NCI-H345 treated with DMSO at 0.1 percent for 48 hours (cell line): ENCODE data around the gene MAPK8.
"Not testable (repeated sequence)": the region's sequence is repeated elsewhere in the genome, so short reads cannot be mapped to it uniquely, and the experiment has no call there.

Source experiments
- DNase-seq: peaks from one replicate; lab custom pipeline; 2025; ENCODE audit not compliant: unreplicated experiment; lab: John Stamatoyannopoulos, UW

Gene MAPK8

DNA sequence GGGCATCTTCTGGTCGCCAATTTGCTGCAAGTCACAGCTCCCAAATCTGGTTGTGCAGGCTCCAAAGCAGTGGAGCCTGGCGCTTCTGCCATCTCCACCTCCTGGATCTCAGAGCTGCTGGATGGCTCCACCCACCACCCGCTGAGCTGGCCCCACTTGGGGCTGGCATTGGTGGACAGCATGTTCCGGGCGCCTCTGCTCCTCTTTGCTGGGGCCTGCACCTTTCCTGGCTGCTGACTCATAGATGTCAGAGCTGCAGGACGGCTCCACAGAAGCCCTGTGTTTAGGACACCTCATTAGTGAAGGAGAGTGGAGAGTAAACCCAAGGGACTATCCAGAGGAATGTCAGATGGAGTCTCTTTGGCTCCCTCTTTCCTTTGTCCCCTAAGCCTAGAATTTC is 27.4 kb downstream of the MAPK8 start:
- DNase-seq: no peak

DNA sequence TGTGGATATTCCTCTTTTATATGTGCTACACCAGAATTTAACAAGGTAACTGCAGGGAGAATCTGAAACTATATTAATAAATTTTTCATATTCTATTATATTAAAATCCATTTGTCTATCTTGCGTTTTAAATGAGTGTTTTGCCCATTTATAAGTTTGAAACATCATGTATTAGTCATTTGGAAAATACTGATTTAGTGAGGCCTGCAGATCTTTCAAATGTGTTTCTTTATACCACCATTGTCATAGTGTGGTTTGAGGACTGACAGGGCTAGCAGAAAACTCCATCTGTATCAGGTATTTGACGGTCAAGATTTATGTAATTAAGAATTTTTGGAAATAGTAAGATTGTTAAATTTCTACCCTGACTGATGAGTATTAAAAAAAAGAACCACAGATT is 29.3 kb downstream of the MAPK8 start:
- DNase-seq: no peak

DNA sequence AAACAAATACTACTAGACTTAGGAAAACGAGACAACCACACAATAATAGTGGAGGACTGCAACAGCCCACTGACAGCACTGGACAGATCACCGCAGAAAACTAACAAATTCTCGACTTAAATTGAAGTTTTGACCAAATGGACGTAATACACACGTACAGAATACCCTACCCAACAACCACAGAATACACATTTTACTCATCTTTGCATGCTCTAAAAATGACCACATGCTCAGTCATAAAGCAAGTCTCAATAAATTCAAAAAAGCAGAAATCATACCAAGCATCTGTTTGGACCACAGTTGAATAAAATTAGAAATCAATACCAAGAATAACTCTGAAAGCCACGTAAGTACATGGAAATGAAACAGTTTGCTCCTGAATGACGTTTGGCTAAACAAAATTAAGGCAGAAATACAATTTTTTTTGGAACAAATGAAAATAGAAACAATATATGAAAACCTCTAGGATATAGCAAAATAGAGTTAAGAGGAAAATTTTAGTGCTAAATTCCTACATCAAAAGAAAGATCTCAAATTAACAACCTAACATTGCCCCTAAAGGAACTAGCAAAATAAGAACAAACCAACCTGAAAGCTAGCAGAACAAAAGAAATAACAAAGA is 30.6 kb downstream of the MAPK8 start:
- DNase-seq: no peak

DNA sequence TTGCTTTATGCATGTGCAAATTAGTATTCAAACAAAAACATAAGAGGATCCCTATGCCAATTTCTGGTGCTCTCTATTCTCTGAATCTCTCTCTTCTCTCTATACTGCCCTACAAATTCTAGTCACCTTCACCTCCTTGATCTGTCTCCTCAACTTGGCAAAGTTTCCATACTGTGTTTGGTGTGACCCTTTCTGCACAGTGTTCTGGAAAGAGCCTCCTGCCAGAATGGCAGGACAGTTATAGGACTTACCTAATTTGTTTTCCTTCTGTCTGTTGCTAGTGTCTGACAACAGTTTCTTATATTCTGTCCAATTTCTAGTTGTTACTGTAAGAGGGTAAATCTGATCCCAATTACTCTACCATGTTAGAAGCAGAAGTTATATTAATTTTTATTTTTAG is 34.3 kb downstream of the MAPK8 start:
- no peak for DNase-seq

DNA sequence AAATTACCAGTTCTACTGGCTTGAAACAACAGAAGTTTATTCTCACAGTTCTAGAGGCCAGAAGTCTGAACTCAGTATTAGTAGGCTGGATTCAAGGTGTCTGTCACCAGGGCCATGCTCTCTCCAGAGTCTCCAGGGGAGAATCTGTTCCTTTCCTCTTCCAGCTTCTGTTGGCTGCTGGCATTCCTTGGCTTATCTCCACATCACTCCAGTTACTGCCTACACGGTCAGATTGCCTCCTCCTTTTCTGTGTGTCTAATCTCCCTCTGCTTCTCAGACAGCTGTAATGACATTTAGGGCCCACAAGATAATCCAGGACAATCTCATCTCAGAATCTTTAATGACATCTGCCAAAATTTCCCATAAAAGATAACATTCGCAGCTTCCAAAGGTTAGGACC is 36.6 kb downstream of the MAPK8 start:
- no peak for DNase-seq

DNA sequence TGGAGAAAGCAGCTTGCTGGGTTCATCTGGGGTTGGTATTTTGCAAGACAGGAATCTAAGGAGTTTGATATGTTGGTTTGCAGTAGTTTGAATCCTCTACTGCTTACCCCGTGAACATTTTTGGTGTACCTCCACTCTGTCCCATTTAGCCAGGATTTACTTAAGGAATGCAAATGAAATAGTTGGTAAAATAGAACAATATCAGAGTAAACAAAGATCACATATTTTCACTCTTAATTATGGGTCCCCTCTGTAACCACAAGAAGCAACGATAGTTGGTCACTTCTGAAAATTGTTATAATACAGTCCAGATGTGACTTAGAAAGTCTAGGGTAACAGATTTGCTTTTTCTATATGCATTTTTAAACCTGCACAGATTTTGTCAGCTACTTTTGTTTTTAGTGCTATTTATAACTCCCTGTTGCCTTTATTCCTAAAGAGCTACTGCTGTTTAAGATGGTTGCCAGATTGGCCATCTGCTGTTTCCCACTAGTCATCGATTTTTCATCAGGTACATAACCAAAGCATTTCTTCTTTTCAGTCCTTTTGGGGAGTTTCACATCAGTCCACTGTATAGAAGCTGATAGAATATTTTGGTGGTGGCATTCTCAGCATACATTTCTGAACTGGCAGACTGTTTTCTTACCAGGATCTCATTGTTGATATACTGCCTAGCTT is 37.6 kb downstream of the MAPK8 start:
- no peak for DNase-seq

DNA sequence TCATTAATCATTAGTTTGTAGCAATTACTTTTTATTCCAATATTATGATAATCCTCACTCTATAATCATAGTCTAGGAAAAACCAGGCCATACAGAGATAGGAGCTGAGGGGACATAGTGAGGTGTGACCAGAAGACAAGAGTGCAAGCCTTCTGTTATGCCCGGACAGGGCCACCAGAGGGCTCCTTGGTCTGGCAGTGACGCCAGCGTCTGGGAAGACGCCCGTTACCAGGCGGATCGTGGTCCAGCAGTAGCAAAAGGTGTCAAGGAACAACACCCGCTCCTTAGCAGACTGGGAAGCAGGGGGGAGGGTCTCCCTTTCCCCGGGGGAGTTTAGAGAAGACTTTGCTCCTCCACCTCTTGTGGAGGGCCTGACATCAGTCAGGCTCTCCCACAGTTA is 39.8 kb downstream of the MAPK8 start:
- DNase-seq: not testable (repeated sequence)

DNA sequence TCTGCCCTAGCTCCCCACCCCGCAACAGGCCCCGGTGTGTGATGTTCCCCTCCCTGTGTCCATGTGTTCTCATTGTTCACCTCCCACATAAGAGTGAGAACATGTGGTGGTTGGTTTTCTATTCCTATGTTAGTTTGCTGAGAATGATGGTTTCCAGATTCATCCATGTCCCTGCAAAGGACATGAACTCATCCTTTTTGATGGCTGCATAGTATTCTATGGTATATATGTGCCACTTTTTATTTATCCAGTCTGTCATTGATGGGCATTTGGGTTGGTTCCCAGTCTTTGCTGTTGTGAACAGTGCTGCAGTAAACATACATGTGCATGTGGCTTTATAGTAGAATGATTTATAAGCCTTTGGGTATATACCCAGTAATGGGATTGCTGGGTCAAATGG is 41.1 kb downstream of the MAPK8 start:
- DNase-seq: not testable (repeated sequence)

DNA sequence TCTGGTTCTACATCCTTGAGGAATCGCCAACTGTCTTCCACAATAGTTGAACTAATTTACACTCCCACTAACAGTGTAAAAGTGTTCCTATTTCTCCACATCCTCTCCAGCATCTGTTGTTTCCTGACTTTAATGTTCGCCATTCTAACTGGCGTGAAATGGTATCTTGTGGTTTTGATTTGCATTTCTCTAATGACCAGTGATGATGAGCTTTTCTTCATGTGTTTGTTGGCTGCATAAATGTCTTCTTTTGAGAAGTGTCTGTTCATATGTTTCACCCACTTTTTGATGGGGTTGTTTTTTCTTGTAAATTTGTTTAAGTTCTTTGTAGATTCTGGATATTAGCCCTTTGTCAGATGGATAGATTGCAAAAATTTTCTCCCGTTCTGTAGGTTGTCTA is 41.5 kb downstream of the MAPK8 start:
- DNase-seq: not testable (repeated sequence)

DNA sequence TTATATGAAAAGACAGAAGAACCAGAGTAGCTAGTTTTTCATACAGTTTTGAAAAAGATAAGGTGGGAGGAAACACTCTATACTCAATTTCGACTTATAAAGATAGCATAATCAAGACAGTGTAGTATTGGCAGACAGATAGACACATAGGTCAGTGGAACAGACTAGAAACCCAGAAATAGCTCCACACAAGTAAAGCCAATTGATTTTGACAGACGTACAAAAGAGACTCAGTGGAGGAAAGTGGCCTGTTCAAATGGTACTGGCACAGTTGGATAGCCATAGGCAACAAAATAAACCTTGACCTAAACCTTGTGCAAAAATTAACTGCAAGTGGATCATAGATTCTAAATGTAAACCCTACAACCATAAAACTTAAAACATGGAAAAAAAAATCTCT is 46.8 kb downstream of the MAPK8 start:
- DNase-seq: no peak

DNA sequence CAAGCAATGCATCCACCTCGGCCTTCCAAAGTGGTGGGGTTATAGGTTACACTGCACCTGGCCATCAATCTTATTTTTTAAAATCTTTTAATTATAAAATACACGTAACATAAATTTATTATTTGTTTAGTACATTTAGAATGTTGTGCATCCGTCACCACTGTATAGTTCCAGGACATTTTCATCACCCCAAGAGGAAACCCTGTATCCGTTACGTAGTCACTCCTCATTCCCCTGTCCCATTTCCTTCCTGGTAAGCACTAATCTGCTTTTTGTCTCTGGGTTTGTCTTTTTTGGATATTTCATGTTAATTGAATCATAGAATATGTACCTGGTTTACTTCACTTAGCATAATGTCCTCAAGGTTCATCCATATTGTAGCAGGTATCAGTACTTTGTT is 51.2 kb downstream of the MAPK8 start:
- DNase-seq: no peak

DNA sequence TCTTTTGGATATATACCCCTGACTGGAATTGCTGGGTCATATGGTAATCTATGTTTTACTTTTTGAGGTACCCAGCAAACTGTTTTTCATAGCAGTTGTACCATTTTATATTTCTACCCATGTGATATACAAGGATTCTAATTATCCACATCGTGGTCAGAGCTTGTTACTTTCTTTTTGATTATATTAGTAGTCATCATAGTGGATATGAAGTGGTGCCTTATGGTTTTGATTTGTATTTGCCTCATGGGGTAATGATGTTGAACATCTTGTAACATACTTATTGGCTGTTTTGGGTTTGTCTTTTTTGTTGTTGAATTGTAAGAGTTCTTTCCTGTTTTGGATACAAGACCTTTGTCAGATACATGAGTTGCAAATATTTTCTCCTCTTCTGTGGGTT is 51.7 kb downstream of the MAPK8 start:
- no peak for DNase-seq

DNA sequence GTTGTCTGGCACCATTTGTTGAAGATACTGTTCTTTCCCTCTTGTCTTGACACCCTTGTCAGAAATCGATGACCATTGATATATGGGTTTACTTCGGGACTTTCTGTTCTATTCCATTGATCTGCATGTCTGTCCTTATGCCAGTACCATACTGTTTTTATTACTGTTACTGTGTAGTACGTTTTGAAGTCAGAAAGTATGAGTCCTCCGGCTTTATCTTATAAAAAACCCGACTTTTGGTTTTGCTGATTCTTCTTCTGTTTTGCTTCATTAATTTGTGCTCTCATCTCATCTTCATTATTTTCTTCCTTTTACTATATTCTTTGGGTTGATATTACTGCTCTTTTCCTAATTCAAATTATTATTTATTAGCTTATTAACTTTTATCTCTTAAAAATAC is 52.4 kb downstream of the MAPK8 start:
- no peak for DNase-seq

DNA sequence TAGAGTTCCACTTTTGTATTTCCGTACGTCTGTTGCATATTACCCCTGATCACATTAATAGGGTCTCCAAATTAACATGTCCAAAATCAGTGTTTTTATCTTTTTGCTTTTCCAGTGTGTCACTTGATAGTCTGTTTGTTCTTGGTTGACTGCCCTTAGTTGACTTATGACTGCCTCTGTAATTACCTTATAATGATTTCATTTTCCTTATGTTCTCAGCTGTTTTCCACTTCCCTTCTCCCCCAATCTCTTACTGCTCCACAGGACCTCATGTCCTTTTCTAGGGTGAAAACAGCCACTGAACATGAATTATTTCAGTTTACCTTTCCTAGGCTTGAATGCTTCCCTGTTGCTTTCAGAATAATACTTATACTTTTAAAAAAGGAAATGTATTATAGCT is 54.7 kb downstream of the MAPK8 start:
- no peak for DNase-seq

DNA sequence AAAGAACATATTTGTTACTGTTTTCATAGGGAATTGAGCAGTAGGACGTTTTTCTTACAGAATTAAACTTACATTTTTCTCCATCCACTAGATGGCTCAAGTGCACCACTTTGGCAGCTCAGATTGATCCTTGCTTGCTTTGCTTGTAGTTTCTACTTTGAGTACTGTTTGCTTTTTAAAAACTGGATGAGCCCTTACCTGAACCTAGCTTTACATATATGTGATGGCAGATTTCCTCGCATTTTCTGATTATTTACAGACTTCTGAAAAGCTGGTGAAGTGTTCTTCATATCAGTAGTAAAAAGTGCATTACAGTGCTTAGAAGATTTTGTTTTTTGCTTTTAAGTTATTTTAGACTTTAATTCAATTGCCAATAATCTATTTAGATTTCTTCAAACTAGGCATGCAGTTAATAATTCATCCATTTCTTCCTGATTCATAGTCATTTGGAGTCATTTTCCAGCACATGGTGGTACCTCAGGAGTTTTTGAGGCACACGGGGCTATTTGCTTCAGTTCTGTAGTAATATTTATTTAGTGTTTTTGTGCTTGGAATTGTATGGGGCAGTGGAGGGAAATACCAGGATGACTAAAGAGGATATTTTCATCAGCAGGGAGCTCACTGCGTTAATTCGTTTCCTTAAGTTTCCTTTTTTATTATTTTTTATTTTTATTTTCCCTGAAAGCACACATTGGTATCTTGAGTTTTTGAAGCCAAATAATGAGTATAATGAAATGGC is 57.3 kb downstream of the MAPK8 start:
- no peak for DNase-seq

DNA sequence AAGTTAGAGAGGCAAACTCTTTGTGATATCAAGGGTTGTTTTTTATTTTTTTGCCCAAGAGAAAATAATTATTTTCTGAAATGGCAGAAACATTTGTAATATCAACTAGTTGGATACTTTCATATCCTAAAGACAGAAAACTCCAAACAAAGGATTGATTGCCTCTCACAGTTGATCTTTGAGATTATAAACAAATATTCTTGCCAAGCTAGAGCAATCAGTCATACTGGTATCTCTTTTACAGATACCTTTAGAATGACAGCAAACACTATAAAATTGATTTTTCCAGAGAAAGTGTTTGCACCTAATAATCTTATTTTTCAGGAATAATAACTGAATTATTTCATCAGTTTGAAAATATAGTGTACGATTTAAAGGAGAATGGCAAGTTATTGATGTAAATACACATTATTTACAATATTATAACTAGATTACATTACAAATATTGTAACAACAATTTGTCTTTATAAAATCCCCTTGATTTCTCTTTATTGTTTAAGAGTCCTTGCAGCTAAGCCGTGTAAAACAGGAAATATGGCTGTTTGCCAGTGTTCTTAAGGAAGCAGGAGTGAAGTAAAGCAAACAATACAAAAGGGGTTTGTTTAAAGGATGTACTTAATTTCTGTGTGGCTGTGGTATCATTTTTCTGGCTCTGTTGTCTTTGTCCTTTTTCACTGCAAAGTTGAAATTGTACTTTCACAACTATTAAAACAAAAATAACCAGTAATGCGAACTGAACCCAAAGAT is 58.4 kb downstream of the MAPK8 start:
- no peak for DNase-seq

DNA sequence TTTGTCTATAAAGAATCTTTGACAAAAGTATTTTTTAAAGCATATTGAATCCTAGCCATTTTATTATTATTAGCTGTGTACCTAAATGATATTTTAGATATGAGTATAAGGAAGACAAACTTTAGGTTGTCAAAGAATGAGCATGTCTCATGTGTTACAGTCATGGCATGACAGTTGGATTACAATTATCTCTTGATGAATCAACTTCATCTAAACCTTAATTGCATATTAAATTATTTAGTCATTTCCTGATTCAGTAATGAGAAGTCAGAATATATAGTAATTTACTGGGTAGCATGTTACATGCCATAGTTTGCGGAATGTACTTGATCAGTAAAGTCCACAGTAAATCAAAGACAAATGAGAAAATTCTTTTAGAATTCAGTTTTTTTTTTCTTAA is 59.2 kb downstream of the MAPK8 start:
- no peak for DNase-seq

DNA sequence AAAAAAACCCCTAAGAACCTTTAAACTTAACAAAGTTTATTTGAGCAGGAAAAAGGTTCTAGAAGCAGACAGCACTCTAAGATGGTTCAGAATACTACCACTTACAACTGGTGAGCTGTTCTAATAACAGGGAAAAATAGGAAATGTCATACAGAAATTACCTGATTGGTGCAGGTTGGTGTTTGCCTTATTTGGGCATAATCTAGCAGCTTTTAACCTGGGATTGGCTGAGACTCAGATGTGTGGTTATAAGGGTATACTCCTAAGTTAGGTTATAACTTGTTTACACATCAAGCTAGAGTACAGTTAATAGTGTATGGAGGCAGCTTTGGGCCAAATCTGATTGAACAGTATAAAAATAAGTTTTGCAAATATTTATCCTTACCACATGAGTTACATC is 59.8 kb downstream of the MAPK8 start:
- DNase-seq: no peak

DNA sequence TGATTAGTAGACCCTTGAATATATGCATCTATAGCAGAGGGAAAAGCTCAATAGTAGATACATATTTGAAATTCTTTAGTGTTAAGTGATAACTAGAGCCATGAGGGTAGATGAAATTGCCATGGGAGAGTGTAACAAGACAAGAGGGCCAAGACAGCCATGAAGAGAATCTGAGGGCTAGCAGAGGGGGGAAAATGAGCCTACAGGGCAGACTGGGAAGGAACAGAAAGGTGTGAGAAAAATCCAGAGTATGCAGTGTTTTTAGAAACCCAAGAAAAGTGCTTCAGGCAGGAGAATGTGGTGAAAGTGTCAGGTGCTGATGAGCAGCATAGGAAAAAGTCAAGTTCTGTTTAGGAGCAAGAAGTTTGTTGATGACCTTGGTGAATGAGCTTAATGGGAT is 63.0 kb downstream of the MAPK8 start:
- no peak for DNase-seq

DNA sequence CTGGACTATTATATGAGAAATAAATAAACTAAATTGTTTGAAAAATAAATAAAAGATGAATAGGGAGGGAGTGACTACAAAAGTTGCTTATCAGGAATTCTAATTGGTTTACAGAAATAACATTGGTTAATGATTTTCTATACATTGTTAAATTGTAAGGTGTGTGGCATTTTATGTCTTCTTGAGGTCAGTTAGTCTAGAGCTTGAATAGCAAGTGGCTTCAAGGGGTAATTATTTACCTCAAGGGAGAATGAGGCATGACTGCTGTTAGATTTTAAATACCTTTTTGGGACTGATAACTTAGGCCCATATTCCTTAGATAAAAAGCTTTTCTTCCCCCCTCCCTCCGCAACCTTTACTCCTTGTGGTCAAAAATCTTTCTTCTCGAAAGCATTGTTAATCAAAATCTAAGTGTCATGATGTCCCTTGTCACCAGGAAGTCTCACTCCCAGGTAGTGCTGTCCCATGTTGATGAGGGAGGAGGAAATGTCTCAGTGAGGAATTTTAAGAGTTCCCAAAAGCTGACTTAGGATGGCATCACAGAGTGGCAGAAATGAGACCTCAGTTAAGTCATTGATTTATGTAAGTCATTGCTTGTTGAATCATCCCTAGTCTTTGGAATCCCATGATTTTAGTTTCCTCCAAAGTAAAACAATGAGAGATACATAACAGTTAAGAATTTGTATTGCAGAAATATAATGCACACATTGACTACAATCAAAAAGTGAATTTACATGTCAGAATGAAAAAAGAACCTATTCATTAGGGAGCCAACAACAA is 71.5 kb downstream of the MAPK8 start:
- DNase-seq: no peak

DNA sequence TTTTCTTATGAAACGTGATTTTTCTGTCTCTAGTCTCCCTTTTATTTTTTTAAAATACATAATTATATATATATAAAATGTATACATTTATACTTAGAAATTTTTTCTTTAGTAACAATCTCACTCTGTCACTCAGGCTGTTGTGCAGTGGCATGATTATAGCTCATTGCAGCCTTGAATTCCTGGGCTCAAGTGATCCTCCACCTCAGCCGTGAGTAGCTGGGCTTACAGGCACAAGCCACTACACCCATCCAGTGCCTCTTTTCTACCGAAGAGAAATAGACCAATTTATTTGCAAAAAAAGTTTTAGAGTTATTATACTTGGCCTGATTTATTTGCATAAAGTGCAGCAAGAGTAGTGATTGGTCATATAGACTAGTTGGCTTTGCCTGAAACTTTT is 72.2 kb downstream of the MAPK8 start:
- DNase-seq: no peak
